Glutamatergic neuron (in vitro differentiated cells): ENCODE data around the gene GET4. TPM values are rescaled to one million over a fixed set of nuclear protein-coding genes. Genes with fewer than 3 reads are reported as not detected.
"Not testable (repeated sequence)": the region's sequence is repeated elsewhere in the genome, so short reads cannot be mapped to it uniquely, and the experiment has no call there.

Experiments
- DNase-seq: peaks from one replicate; pipeline ENCODE4 v3.0.0; 2022
- H3K27ac Mint-ChIP-seq: one replicate; pipeline ENCODE4 v1.8.0; 2020; ENCODE audit warnings: mild to moderate bottlenecking, mixed read lengths, inconsistent platforms; ENCODE audit not compliant: unreplicated experiment
- H3K27me3 Mint-ChIP-seq: one replicate; pipeline ENCODE4 v1.8.0; 2020; ENCODE audit warnings: mild to moderate bottlenecking, moderate library complexity, mixed read lengths, inconsistent platforms; ENCODE audit not compliant: unreplicated experiment
- H3K36me3 Mint-ChIP-seq: one replicate; pipeline ENCODE4 v1.8.0; 2020; ENCODE audit warnings: mild to moderate bottlenecking, mixed read lengths, inconsistent platforms; ENCODE audit not compliant: unreplicated experiment
- H3K4me1 Mint-ChIP-seq: one replicate; pipeline ENCODE4 v1.8.0; 2020; ENCODE audit warnings: mild to moderate bottlenecking, low read depth, mixed read lengths, inconsistent platforms; ENCODE audit not compliant: unreplicated experiment
- H3K4me3 Mint-ChIP-seq: one replicate; pipeline ENCODE4 v1.8.0; 2020; ENCODE audit warnings: mild to moderate bottlenecking, mixed read lengths, inconsistent platforms; ENCODE audit not compliant: unreplicated experiment
- H3K9me3 Mint-ChIP-seq: one replicate; pipeline ENCODE4 v1.8.0; 2020; ENCODE audit warnings: mild to moderate bottlenecking, moderate library complexity, mixed read lengths, inconsistent platforms; ENCODE audit not compliant: unreplicated experiment
- total RNA-seq: library from RNA; stranded (reverse); fragmentation: NEBNext Ultra II Directional; extraction: Animal tissue kit (Norgen Biotek cat#: 25700); gene quantifications from one replicate; pipeline ENCODE4 v1.2.1, GENCODE V29; 2021; ENCODE audit not compliant: unreplicated experiment
- TF ChIP-seq, protein P1 (sequence below): fragments of 200-600 bp; sonication (generic); IDR thresholded peaks from one replicate; pipeline ENCODE4 v1.5.0; 2021; ENCODE audit not compliant: partially characterized antibody, unreplicated experiment

Gene GET4
- total RNA-seq, 1 donor from 2014 or later = 70.2 TPM

DNA sequence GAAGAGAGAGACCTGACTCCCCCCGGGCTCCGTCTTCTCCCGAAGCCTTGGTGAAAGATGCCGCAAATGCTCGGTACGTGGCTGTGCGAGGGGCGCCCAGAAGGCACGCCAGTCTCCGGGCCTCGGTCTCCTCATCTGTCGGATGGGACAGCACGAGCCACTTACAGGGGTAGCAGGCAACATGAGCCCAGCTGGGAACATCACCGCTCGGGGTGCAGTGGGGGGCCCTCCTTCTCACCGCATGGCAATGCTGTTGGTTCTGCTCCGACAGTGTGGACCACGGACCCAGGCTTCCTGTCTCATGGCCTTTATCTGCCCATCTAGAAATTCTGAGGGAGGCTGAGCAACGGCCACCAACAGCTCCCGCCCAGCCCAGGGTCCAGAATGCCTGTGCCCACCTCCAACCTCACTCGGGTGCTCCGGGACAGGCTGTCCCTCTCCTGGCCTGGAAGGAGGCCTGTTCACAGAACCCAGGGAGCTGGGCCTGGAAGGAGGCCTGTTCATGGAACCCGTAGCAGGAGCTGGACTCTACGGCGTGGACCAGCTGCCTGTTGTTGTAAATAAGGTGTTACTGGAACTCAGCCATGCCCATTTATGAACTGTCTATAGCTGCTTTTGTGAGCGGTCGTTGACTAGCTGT is 62.3 kb downstream of the GET4 start:
- H3K27me3 Mint-ChIP-seq = peaks cover 15% of the 10 kb centered on the region
- no peak overlapping the region for H3K27ac Mint-ChIP-seq
- TF ChIP-seq, protein P1, sequence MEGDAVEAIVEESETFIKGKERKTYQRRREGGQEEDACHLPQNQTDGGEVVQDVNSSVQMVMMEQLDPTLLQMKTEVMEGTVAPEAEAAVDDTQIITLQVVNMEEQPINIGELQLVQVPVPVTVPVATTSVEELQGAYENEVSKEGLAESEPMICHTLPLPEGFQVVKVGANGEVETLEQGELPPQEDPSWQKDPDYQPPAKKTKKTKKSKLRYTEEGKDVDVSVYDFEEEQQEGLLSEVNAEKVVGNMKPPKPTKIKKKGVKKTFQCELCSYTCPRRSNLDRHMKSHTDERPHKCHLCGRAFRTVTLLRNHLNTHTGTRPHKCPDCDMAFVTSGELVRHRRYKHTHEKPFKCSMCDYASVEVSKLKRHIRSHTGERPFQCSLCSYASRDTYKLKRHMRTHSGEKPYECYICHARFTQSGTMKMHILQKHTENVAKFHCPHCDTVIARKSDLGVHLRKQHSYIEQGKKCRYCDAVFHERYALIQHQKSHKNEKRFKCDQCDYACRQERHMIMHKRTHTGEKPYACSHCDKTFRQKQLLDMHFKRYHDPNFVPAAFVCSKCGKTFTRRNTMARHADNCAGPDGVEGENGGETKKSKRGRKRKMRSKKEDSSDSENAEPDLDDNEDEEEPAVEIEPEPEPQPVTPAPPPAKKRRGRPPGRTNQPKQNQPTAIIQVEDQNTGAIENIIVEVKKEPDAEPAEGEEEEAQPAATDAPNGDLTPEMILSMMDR = no peak
- peaks cover 2% of the 10 kb centered on the region for H3K9me3 Mint-ChIP-seq
- H3K4me1 Mint-ChIP-seq = no peaks in the 10 kb centered on the region
- DNase-seq = no peak
- H3K4me3 Mint-ChIP-seq = no peak overlapping the region
- H3K36me3 Mint-ChIP-seq = peaks cover 19% of the 10 kb centered on the region

DNA sequence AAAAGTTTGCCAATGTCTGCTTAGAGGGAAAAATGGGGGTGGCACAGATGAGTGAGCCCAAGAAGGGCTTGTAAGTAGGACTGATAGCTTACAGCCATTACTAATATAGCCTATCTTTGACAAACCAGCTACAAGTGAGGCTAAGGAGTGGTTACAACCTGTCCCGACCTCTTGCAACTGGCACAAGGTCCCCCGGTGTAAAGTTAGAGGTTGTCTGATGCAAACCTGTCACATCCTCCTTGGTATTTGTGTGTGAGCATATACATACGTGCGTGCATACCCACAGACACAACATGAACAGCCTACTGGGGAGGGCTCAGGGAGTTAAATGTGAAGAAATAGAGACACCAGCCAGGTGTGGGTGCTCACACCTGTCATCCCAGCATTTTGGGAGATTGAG is 63.5 kb downstream of the GET4 start:
- TF ChIP-seq, protein P1 = no peak
- H3K4me1 Mint-ChIP-seq = no peaks in the 10 kb centered on the region
- H3K27ac Mint-ChIP-seq = no peak overlapping the region
- H3K27me3 Mint-ChIP-seq = peaks cover 18% of the 10 kb centered on the region
- DNase-seq = no peak
- no peak overlapping the region for H3K4me3 Mint-ChIP-seq
- peaks cover 2% of the 10 kb centered on the region for H3K9me3 Mint-ChIP-seq
- peaks cover 19% of the 10 kb centered on the region for H3K36me3 Mint-ChIP-seq

DNA sequence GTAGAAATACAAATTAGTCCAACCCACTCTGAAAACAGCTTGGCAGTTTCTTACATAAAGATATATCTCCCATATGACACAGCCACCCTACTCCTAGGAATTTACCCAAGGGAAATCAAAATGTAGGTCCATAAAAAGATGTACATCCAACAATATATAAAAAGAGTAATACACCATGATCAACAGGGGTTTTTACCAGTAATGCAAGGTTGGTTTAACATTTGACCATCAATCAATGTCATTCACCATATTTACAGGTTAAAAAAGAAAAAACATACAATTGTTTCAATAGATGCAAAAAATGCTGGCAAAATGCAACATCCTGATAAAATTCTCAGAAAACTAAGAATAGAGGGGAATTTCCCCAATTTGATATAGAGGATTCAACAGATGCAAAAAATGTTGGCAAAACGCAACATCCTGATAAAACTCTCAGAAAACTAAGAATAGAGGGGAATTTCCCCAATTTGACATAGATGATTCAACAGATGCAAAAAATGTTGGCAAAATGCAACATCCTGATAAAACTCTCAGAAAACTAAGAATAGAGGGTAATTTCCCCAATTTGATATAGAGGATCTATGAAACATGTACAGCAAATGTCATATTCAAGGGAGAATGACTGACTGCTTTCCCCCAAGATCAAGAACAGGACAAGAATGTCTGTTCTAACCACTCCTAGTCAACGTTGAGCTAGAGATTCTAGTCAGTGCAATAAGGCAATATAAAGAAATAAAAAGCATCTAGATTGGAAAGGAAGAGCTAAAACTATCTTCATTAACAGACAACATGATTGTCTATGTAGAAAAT is 64.5 kb downstream of the GET4 start:
- TF ChIP-seq, protein P1 = no peak
- no peak for DNase-seq
- no peak overlapping the region for H3K4me3 Mint-ChIP-seq
- H3K9me3 Mint-ChIP-seq = peaks cover 2% of the 10 kb centered on the region
- H3K4me1 Mint-ChIP-seq = no peaks in the 10 kb centered on the region
- H3K36me3 Mint-ChIP-seq = peaks cover 19% of the 10 kb centered on the region
- peaks cover 18% of the 10 kb centered on the region for H3K27me3 Mint-ChIP-seq
- H3K27ac Mint-ChIP-seq = no peak overlapping the region

DNA sequence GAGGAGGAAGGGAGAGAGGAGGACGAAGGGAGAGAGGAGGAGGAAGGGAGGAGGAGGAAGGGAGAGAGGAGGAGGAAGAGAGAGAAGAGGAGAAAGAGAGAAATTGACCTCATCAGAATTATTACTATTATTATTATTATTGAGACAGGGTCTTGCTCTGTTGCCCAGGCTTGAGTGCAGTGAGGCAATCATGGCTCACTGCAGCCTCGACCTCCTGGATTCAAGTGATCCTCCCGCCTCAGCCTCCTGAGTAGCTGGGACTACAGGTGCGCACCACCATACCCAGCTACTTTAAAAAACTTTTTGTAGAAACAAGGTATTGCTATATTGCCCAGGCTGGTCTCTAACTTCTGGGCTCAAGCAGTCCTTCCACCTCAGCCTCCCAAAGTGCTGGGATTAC is 67.4 kb downstream of the GET4 start:
- H3K9me3 Mint-ChIP-seq, DNase-seq, H3K27ac Mint-ChIP-seq, H3K4me3 Mint-ChIP-seq, H3K4me1 Mint-ChIP-seq: not testable (repeated sequence)
- Mint-ChIP-seq H3K36me3 (peaks cover 19% of the 10 kb centered on the region), H3K27me3 (peaks cover 15% of the 10 kb centered on the region)

DNA sequence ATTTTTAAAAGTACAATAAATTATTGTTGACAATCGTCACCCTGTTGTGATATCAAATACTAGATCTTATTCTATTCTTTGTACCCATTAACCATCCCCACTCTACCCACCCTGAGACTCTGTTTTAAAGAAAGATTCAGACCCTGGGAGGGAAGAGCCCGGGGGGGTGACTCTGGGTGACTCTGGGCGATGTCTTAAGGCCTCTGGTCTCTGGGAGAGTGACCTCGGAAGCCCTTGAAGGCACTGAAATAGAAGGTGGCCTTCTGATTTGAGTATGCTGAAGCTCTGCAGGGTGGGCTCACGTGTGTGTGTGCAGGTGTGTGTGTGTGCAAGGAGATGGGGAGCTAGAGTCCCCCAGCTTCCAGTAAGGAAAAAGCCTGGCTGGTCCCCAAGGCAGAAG is 68.4 kb downstream of the GET4 start:
- no peaks in the 10 kb centered on the region for H3K4me1 Mint-ChIP-seq
- H3K27ac Mint-ChIP-seq = no peak overlapping the region
- H3K9me3 Mint-ChIP-seq = peaks cover 6% of the 10 kb centered on the region
- TF ChIP-seq, protein P1 = no peak
- DNase-seq = no peak
- H3K27me3 Mint-ChIP-seq = peaks cover 13% of the 10 kb centered on the region
- peaks cover 19% of the 10 kb centered on the region for H3K36me3 Mint-ChIP-seq
- H3K4me3 Mint-ChIP-seq = no peak overlapping the region
